Stimulated activated CD8-positive, alpha-beta memory T cell treated with anti-CD3 and anti-CD28 coated beads, Interleukin-15, amount 100 ng/mL, for 24 hours (primary cell): Measurements from ENCODE around the gene FGFRL1.
"Not testable (repeated sequence)": the region's sequence is repeated elsewhere in the genome, so short reads cannot be mapped to it uniquely, and the experiment has no call there.

Experiments
- DNase-seq: peaks from one replicate; pipeline ENCODE4 v3.0.0-alpha.2; 2020; ENCODE audit warnings: low read depth

Gene FGFRL1

DNA sequence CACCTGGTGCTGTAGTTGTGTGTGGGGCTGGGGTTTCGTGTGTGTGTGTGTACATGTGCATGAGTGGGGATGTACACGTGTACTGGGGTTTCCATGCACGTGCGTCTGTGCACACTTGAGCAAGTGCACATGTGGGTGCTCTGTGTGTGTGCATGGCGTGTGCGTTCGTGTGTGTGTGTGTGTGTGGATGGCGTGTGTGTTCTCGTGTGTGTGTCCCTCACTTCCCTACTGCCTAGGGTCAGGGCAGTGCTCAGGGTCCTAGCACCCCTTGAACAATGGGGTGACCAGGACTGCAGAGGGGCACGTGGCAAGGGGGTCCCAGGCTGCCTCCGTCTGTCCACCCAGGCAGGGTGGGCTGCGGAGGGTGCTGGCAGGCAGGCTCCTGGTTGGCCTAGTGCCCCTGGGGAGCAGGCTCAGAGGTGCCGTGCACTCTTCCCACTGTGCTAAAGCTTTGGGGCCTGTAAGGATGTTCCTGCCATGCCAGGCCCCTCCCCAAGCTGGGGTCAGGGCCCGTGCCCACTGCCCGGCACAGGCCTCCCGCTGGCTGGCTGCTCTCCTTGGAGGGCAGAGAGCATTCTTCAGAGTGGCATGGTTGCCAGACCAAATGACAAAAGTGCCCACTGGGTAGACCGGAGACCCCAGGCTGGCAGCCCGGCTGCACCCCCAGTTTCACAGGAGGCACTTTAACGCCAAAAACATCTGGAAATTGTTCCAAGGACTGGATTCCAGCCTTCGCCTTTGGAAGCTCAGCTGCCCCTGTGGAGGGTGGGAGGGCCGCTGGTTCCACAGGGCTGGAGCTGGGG is 29.1 kb downstream of the FGFRL1 start:
- no peak for DNase-seq

DNA sequence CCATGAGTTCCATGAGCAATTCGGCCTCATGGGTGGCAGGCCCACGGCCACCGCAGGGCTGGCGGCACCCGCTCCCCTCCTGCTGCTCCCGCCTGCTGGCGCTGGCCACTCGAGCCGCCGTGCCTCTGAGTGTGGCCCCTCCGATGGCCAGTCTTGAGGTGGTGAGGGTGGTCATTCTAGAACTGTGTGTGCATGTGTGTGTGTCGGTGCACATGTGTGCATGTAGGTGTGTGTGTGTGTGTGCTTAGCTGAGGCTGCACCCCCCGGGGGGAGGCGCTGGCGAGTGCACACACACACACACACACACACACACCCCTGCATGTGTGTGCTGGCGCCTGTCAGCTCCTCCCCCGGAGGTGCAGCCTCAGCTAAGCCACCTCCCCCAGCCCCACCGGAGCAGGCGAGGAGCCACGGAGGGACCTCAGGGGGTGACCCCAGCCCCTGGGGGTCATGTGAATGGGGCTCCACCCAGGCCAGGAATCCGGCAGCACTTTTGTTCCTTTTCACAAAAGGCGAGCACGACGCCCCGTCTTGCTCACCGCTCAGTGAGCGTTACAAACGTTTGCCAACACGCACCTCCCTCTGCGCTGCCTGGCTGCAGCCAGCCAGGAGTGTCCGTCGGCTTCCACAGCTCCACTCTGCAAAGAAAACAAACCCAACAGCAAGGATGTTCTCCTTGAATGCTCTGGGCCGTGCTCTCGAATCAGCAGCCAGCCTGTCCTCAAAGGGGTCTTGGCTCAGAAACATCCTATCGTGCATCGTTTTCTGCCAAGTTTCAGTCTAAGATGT is 29.9 kb downstream of the FGFRL1 start:
- no peak for DNase-seq

DNA sequence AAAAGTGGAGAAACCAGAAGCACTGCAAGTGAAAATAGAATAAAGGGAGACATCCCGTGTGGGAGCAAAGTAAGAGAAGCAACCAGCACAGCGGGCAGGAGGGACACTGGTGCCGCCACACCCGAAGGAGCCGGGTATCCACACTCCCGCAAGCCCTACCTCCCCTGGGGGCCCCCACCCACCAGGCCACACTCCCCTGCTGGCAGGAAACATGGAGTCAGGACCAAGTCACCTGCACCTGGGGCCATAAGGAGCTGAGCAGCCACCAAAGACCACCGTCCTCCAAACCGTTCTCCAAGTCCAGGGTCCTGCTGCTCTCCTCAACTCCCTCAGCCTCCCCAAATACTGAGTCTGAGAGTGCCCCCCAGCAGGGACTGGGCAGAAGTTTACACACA is 30.5 kb downstream of the FGFRL1 start:
- no peak for DNase-seq

DNA sequence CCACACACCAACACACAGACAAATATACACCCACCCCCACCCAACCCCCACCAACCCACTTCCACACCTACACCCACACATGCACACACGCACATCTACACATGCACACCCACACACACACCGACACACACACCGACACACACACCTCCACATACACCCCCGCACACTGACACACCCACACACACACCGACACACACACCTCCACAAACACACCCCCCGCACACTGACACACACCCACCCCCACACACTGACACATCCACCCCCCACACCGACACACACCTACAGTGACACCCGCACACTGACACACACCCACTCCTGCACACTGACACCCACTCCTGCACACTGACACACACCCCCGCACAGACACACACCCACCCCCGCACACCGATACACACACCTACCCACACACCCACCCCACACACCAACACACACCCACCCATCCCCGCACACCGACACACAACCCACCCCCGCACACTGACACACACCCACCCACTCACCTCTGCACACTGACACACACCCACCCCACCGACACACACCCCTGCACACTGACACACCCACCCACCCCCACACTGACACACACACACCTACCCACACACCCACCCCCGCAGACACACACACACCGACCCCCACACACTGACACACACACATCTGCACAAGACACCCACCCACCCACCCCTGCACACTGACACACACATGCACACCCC is 31.1 kb downstream of the FGFRL1 start:
- DNase-seq, result no peak

DNA sequence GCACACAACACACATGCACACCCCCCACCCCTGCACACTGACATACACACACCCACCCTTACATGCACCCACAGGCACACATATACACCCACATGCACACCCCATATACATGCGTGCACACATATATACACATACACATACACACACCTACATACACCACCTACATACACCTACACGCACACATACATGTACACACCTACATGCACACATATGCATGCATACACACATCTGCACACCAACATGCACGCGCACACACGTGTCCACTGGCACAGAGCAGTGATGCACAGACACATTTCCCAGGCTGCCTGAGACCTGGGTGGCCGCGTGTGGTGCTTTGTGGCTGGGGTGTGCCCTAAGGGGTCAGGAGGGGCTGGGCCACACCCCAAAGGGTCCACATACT is 31.7 kb downstream of the FGFRL1 start:
- DNase-seq, result no peak

DNA sequence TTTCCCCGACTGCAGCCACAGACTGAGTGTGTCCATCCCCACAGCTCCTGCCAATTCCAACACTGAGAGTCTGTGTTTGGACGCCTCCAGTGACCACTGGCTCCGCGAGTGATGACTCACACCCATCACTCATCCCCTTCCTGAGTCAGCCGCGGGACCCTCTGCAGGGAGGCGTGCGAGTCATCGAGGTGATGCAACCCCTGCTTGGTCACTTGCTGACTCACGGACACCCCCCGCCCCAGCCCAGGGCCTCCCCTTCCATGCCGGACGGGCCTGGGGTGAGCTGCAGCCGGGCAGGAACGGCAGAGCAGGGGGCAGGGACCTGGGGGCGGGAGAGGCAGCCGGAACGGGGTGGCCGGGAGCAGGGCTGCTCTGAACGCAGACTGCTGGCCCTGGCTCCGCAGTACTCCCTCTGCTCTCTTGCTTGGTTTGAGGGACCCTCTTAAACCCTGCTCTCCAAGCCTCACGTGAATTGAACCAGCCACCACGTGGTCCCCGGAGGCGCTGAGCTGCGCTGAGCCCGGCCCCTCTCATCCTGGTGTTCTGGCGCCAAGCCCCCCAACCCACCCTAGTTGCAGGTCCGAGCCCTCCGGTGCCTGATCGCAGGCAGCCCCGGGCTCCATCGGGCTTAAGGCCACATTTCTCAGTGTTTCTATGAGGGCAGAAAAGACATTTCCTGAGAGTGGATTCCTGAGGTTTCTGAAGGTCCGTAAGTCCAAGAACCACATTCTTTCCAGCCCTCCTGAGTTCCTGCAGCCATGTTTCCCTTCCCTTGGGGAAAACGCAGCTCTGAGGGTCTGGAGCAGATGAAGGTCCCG is 32.4 kb downstream of the FGFRL1 start:
- no peak for DNase-seq

DNA sequence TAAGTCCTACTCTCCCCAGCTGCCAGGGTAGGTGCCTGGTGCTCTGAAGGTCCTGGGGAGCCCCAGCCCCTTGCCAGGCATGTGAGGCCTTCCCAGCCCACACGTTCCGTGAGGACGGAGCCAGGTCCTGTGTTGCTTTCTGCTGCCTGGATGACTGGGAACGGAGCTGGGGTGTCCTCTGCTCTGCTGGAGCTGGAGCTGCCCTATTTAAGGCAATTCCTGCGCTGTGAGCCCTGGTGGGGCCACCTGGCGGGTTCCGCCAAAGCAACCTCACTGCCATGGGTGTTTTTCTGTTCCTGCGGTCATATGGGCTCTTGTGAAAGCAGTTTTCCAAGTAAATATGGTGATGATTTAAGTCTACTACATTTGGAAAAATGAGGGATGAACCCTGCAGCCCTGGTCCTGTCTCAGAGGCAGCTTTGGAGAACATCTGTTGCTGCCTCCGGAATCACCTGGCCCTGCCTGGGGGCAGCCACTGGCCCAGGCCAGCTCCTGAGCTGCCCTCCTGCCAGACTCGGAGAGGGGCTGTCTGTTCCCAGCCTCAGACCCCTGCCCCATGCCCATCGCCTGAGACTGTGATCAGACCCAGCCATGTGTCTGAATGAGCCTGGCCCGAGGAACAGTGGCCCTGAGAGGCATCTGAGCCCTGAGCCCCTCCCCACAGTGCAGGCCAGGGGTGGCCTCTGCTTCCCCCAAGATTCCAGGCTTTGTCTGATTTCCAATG is 33.2 kb downstream of the FGFRL1 start:
- no peak for DNase-seq

DNA sequence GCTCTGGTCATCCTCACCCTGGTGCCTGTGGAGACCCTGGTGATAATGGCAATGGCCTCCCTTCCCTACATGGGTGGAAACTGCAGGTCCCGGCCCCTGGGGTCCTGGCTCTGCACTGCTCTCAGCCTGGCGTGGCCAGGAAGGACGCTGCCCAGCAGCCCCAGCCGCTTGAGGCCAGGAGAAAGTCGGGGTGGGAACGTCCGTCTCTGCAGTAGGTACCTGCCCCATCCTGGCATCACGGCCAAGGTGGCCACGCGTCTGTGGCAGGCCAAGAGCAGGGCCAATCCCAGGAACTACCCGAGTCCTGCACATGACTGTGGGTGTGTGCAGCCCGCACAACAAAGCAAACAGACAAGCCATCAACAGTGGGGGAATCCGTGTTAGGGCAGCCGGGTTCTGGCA is 33.8 kb downstream of the FGFRL1 start:
- no peak for DNase-seq

DNA sequence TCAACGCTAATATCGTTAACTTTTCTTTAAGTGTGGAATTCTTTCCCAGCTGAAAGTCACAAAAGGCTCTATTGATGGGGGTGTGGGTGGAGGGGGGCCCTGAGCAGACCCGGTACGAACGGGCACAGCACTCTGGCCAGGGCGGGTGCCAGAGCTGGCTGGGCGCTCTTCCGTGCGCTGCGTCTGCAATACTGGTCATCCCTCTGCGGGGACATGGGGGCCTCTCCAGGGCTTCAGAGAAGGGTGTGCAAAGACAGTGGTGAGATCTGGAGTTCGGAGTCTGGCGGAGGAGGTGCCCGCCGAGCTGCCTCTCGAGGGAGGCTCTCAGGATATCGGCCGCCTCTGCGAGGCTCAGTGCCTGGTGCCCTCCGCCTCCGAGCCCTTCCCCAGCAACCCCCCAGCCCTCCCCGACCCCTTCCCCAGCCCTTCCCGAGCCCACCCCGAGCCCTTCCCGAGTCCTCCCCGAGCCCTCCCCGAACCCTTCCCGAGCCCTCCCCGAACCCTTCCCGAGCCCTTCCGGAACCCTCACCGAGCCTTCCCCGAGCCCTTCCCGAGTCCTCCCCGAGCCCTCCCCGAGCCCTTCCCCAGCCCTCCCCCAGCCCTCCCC is 34.3 kb downstream of the FGFRL1 start:
- DNase-seq, result no peak

DNA sequence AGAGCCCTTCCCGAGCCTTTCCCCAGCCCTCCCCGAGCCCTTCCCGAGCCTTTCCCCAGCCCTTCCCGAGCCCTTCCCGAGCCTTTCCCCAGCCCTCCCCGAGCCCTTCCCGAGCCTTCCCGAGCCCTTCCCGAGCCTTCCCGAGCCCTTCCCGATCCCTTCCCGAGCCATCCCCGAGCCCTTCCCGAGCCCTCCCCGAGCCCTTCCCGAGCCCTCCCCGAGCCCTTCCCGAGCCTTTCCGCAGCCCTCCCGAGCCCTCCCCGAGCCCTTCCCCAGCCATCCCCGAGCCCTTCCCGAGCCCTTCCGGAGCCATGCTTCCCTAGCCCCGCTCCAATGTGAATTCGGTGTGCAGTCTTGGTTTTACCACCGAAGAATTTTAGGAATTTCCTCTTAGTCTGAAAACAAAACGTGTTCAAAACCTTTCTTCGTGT is 35.2 kb downstream of the FGFRL1 start:
- not testable (repeated sequence) for DNase-seq

DNA sequence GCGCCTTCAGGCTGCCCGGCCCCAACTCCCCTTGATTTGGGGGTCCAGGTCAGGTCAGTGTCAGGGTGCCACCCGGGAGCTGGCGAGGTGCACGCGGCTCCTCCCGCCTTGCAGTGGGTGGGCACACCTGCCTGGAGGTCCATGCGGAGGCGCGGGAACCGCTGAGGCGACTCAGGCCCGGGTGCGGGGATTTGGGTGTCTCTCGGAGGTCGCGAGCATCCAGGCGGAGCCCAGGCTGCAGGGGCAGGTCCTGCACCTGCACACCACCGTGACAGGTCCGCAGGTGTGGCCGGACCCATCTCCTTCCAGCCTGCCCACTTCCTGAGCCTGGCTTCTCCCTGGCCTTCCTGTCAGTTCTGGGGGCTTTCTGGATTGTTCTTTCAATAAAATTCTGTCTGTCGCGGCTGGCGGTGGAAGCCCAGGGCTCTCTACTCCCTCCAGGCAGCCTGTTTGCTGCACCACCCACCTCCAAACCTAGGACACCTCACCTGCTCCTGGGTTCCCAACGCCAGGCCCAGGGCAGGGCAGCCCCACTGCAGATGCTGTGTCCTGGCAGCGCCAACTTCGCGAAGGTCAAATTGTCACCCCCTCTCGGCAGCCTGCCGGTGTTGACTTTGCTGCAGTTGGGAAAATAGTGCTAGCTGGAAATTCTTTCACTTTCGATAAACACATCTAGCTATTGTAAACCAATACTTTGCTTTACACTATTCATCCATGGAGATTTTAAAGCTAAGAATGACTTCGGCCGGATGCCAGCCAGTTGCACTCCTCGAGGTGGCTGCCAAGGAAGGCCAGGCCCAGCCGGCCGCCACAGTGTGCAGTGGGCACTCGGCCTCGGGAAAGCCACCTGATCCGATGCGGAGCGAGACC is 35.9 kb downstream of the FGFRL1 start:
- DNase-seq, result no peak

DNA sequence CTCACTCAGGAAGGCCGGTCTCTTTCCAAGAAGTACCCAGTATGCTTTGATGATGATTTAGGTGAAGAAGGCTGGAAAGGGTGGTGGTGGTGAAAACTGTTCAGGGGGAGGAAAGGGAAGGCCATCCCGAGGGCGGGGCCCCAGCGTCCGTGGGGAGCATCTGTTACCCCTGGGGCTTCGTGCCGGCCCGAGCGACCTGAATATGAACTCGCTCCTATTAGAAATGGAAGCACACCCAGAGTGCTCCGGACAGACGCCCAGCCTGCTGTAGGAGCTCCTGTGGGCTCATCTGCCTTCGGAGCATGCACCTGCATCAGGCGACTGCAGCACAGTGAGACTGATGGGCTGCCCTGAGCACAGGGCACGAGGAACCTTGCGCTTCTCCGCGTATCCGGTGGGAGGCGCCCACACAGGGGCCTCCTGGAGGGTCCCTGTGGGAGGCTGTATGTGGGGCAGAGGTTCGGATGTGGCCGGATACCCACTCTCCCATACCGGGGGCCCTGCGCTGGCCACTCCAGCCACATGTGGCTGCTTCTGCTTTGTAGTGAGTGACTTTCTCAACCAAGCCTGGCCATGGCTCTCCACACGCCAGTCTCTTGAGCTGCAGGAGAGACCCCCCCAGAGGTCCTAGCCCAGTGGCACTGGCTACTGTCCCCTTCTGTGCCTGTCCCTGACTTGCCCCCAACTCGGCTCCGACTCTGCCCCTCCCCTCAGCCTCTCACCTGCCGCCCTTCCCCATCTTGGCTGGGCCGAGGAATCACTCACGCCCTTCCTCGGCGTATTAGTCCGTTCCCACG is 36.7 kb downstream of the FGFRL1 start:
- DNase-seq, result no peak

DNA sequence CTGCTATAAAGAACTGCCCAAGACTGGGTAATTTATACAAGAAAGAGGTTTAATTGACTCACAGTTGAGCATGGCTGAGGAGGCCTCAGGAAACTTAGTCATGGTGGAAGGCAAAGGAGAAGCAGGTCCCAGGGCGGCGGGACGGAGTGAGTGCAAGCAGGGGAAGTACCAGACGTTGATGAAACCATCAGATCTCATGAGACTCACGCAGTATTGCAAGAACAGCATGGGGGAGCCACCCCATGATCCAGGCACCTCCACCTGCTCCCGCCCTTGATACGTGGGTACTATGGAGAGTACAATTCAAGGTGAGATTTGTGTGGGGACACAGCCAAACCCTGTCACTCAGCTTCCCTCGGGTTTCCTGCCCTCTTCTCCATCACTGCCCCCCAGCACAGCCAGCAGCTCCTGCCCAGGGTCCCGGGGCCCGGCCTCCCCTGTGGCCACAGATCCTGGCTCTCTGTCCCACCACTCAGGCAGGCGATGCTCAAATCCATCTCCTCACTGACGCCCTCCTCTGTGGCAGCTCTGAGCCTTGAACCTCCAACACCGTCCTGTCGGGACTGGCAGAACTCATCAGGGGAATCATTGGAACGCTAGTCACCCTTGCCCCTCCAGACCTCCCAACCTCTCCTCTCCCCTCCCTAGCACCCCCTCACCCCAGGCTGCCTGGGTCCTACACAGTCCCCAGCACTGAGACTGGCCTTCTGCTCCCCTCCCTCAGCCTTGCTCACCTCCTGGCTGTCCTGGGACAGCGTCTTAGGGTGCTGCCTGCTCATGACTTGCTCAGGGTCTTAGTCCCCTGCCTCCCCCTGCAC is 37.6 kb downstream of the FGFRL1 start:
- no peak for DNase-seq

DNA sequence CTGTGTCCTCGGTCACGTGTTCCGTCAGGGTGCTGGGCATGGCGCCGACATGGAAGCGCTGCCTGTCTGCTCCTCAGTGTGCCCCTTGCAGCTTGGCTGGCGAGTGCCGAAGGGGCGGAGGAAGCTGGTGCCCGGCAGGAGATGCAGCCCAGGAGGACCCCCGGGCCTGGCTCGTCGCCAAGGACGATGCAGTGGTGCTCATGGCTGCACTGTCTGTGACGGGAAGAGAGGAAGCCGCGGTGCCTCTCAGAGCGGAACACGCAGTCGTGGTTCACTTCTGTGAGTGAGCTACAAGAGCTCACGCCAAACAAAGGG is 38.1 kb downstream of the FGFRL1 start:
- DNase-seq, result no peak

DNA sequence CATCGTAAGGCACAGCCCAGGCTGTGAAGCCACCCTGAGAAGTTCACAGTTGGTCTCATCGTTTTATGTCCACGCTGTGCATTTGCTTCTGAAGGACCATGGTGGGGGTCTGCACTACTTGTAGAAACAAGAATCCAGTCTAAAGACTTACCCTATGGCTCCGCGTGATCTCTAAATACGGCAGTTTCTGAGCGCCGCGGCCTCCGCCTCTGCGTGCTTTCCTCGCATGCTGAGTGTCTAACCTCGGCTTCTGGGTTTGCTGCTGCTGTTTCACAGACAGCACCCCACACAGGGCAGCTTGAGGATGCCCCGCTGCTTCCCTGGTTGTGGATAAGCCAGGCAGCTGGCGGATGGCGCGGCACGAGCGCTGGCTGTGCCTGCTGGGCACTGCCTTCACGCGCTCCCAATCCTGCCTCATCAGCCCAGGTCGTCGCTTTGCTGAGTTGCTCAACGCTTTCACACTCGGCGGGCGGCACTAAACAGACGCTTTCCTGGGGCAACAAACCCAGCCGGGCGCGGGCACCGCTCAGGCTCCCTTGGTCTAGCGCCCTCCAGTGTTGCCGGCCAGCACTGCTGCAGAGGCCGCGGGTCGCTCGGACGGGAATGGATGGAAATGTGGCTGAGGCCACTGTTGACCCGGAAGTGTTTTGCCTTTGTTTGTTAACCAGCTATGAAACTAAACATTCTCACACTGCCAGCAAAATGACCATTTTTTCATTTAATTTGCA is 39.2 kb downstream of the FGFRL1 start:
- no peak for DNase-seq

DNA sequence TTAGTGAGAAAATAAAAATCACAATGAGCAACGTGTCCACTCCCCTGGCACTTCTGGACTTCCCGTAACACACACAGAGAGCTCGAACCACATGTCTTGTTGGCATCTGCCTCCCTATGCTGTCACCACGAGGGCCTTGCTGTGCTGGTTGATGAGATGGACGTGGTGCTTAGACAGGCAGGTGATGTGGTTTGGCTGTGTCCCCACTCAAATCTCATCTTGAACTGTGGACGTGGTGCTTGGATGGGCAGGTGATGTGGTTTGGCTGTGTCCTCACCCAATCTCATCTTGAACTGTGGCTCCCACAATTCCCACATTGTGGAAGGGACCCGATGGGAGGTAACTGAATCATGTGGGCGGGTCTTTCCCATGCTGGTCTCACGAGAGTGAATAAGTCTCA is 40.0 kb downstream of the FGFRL1 start:
- DNase-seq, result no peak

DNA sequence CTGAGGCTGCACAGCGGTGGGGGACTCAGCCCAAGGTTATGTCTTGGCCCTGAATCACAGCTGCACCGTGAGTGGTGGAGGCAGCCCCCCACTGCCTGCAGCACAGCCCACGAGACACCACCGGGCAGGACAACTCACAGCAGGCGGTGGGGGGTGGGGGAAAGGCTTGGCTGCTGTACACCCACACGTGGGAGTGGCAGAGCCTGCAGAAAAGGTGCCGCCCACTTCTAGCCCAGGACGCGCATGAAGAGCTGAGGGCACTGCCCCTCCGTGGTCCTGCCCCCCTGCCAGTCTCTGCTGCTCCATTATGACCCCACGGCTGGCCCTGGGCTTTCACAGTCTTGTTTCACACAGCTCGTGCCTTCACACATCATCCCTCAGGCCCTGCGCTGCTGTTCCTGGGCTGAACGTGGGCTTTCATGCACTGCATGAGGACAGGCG is 40.8 kb downstream of the FGFRL1 start:
- DNase-seq, result no peak
